Osteocyte (in vitro differentiated cells): ENCODE measurements around the gene ZMAT5. TPM values are rescaled to one million over a fixed set of nuclear protein-coding genes. Genes with fewer than 3 reads are reported as not detected.

Source experiments
- DNase-seq: peaks from one replicate; pipeline ENCODE4 v3.0.0; 2021; ENCODE audit warnings: mixed read lengths; ENCODE audit not compliant: unreplicated experiment; ENCODE audit errors: extremely low spot score
- H3K27ac Mint-ChIP-seq: one replicate; pipeline ENCODE4 v1.8.0; 2021; ENCODE audit warnings: mild to moderate bottlenecking, mixed read lengths; ENCODE audit not compliant: unreplicated experiment
- H3K27me3 Mint-ChIP-seq: one replicate; pipeline ENCODE4 v1.8.0; 2021; ENCODE audit warnings: mixed read lengths; ENCODE audit not compliant: unreplicated experiment
- H3K36me3 Mint-ChIP-seq: one replicate; pipeline ENCODE4 v1.8.0; 2021; ENCODE audit warnings: mixed read lengths; ENCODE audit not compliant: unreplicated experiment
- H3K4me1 Mint-ChIP-seq: one replicate; pipeline ENCODE4 v1.8.0; 2021; ENCODE audit warnings: mixed read lengths; ENCODE audit not compliant: unreplicated experiment
- H3K4me3 Mint-ChIP-seq: one replicate; pipeline ENCODE4 v1.8.0; 2021; ENCODE audit warnings: mild to moderate bottlenecking, moderate library complexity, mixed read lengths; ENCODE audit not compliant: unreplicated experiment
- H3K9me3 Mint-ChIP-seq: one replicate; pipeline ENCODE4 v1.8.0; 2021; ENCODE audit warnings: mixed read lengths; ENCODE audit not compliant: unreplicated experiment
- total RNA-seq: library from RNA; stranded (reverse); gene quantifications from 2 replicates; pipeline ENCODE4 v1.2.1, GENCODE V29; 2021
- TF ChIP-seq, protein P1 (sequence below): fragments of 200-600 bp; sonication (generic); IDR thresholded peaks from 2 replicates; pipeline ENCODE4 v1.5.0; 2021; ENCODE audit warnings: antibody characterized with exemption, mild to moderate bottlenecking, moderate library complexity

The ZMAT5 gene
- total RNA-seq, 1 donor from 2014 or later, result 25.0 TPM

DNA sequence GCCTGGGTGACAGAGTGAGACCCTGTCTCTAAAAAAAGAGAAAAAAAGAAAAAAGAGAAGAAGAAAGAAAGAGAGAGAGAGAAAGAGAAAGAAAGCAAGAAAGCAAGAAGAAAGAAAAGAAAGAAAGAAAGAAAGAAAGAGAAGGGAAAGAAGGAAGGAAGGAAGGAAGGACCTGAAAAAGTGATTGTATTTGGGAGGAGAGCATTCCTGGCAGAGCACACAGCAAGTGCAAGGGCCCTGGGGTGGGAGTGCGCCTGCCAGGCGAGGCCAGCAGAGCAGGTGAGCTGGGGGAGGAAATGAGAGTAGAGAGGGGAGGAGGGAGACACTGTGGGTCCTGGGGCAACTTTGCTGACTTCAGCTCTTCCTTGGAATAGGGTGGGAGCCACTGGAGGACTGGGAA is 54.7 kb downstream of the ZMAT5 start:
- TF ChIP-seq, protein P1, sequence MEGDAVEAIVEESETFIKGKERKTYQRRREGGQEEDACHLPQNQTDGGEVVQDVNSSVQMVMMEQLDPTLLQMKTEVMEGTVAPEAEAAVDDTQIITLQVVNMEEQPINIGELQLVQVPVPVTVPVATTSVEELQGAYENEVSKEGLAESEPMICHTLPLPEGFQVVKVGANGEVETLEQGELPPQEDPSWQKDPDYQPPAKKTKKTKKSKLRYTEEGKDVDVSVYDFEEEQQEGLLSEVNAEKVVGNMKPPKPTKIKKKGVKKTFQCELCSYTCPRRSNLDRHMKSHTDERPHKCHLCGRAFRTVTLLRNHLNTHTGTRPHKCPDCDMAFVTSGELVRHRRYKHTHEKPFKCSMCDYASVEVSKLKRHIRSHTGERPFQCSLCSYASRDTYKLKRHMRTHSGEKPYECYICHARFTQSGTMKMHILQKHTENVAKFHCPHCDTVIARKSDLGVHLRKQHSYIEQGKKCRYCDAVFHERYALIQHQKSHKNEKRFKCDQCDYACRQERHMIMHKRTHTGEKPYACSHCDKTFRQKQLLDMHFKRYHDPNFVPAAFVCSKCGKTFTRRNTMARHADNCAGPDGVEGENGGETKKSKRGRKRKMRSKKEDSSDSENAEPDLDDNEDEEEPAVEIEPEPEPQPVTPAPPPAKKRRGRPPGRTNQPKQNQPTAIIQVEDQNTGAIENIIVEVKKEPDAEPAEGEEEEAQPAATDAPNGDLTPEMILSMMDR, result no peak
- H3K9me3 Mint-ChIP-seq, result peaks cover 3% of the 10 kb centered on the region
- no peak for DNase-seq
- H3K27me3 Mint-ChIP-seq, result peaks cover 38% of the 10 kb centered on the region
- no peak overlapping the region for H3K27ac Mint-ChIP-seq
- no peak overlapping the region for H3K4me3 Mint-ChIP-seq
- H3K4me1 Mint-ChIP-seq, result no peaks in the 10 kb centered on the region
- no peaks in the 10 kb centered on the region for H3K36me3 Mint-ChIP-seq

DNA sequence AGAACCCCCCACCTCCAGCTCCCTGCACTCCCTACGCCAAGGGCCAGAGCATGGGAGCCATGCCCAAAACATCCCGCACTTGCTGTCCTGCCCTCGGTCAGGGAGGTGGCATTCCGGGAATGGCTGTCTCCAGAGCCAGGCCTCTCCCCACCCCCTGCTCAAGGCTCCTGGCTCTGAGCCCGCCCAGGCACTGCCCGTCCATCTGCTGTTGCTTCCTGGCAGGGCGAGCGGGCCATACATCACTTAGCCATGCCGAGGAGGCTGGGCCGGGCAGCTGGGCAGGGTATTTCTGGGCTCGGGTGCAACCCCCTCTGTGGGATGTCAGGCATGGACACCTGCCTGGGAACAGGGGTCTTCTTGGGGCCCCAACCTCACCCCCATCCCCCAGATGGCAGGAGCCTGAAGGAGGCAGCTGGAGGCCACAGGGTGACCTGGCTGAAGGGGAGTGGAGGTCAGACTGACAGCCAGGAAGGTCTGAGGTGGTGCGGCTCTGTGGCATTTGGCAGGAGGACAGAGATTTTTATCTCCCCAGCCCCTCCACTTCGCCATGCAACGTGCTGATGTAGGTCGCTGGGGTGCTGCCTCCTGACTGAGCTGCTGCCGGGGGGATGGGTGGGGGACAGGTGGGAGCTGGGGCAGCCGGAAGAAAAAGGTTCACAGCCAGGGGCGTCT is 55.7 kb downstream of the ZMAT5 start:
- Mint-ChIP-seq H3K27me3 (peaks cover 32% of the 10 kb centered on the region), H3K4me1 (no peaks in the 10 kb centered on the region), H3K4me3 (no peak overlapping the region), H3K36me3 (no peaks in the 10 kb centered on the region), H3K27ac (no peak overlapping the region), H3K9me3 (no peaks in the 10 kb centered on the region)
- no peak for DNase-seq
- TF ChIP-seq, protein P1, result no peak

DNA sequence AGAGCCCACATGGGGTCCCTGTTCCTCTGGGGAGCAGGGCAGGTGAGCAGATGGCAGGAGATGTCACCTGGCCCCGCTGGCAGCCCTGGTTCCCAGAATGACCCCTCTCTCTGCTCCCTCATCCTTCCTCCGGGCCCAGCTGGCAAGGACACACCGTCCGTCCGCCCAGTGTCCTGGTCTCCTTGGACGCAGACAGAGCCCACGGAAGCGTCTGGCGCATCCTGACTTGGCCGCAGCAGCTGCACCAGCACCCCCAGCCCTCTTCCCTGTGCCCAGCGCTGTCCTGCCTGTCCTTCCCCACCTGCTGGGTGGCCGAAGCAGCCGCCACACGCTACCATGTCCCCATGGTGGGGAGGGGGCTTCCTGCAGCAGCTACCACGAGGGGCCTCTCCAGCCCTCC is 56.6 kb downstream of the ZMAT5 start:
- Mint-ChIP-seq H3K36me3 (no peaks in the 10 kb centered on the region), H3K4me3 (no peak overlapping the region), H3K9me3 (no peaks in the 10 kb centered on the region), H3K27ac (no peak overlapping the region), H3K4me1 (no peaks in the 10 kb centered on the region), H3K27me3 (peaks cover 30% of the 10 kb centered on the region)
- TF ChIP-seq, protein P1, result no peak
- DNase-seq, result no peak

DNA sequence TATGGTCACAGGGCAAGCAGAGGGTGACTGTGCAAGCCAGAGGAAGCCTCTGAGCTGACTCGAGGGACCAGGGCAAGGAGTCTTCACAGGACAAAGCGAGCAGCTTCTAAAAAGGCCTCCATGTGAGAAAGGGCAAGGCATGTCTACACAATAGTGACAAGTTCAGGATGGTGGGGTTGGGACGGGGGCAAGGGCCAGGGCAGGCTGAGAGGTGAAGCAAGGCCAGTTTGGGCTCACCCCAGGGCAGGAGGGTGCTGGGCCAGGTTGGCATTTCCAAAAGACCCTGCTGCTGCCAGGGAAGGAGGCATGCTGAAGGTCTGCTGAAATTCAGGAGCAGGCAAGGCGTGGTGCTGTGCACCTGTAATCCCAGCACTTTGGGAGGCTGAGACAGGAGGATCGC is 59.3 kb downstream of the ZMAT5 start:
- Mint-ChIP-seq H3K27me3 (peaks cover 24% of the 10 kb centered on the region), H3K36me3 (no peaks in the 10 kb centered on the region), H3K4me3 (no peak overlapping the region), H3K4me1 (no peaks in the 10 kb centered on the region), H3K27ac (no peak overlapping the region), H3K9me3 (no peaks in the 10 kb centered on the region)
- DNase-seq, result no peak
- TF ChIP-seq, protein P1, result no peak

DNA sequence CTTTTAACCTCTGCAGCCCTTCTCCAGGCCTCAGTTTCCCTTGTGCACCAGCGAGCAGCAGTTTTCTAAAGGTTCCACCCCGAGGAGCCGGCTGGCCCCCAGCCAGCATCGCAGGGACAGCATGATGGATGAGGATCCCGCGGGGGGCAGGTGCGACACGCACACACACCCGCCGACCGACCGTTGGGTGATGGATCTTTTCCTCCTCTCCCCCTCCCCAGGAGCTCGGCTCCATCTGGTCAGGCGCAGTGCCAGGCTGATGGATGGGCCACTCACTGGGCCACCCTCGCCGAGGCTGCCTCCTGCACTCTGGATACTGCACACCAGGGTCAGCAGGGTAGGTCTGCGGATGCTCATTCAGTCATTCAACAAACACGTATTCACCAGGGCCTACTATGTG is 59.8 kb downstream of the ZMAT5 start:
- TF ChIP-seq, protein P1, result no peak
- DNase-seq, result no peak
- Mint-ChIP-seq H3K4me1 (peaks cover under 1% of the 10 kb centered on the region), H3K27me3 (peaks cover 20% of the 10 kb centered on the region), H3K9me3 (no peaks in the 10 kb centered on the region), H3K4me3 (no peak overlapping the region), H3K36me3 (no peaks in the 10 kb centered on the region), H3K27ac (no peak overlapping the region)
